B cell (primary cell): ENCODE measurements around the gene PBLD.

Experiments used
- EZH2 ChIP-seq: IDR thresholded peaks from 2 replicates; pipeline ENCODE4 v1.6.1; 2012; ENCODE audit warnings: borderline replicate concordance, low read depth, mild to moderate bottlenecking, moderate library complexity, low read length; ENCODE audit not compliant: insufficient read depth, poor library complexity, severe bottlenecking
- TF ChIP-seq, protein P1 (sequence below): fragments of 200-600 bp; IDR thresholded peaks from one replicate; pipeline ENCODE4 v1.8.0; 2022; ENCODE audit warnings: antibody characterized with exemption, mild to moderate bottlenecking

GRCh38 chr10:68242051-68242450 lies 90.7 kb downstream of the PBLD start:
- TF ChIP-seq, protein P1, sequence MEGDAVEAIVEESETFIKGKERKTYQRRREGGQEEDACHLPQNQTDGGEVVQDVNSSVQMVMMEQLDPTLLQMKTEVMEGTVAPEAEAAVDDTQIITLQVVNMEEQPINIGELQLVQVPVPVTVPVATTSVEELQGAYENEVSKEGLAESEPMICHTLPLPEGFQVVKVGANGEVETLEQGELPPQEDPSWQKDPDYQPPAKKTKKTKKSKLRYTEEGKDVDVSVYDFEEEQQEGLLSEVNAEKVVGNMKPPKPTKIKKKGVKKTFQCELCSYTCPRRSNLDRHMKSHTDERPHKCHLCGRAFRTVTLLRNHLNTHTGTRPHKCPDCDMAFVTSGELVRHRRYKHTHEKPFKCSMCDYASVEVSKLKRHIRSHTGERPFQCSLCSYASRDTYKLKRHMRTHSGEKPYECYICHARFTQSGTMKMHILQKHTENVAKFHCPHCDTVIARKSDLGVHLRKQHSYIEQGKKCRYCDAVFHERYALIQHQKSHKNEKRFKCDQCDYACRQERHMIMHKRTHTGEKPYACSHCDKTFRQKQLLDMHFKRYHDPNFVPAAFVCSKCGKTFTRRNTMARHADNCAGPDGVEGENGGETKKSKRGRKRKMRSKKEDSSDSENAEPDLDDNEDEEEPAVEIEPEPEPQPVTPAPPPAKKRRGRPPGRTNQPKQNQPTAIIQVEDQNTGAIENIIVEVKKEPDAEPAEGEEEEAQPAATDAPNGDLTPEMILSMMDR = no peak
- TF ChIP-seq EZH2 = no peak
